Left ventricle myocardium inferior (tissue), 1 donor: Measurements from ENCODE around the gene TBX15. TPM values are rescaled to one million over a fixed set of nuclear protein-coding genes. Genes with fewer than 3 reads are reported as not detected.
"Not testable (repeated sequence)": the region's sequence is repeated elsewhere in the genome, so short reads cannot be mapped to it uniquely, and the experiment has no call there.

Experiments
- DNase-seq: peaks from one replicate; pipeline ENCODE4 v3.0.0-alpha.2; 2020
- H3K27ac ChIP-seq: fragments of 200-600 bp; replicated peaks from 2 replicates; pipeline ENCODE4 v1.8.0; 2021
- H3K27me3 ChIP-seq: fragments of 200-600 bp; 2 replicates; pipeline ENCODE4 v1.8.0; 2021; ENCODE audit warnings: low read depth
- H3K36me3 ChIP-seq: fragments of 200-600 bp; 2 replicates; pipeline ENCODE4 v1.8.0; 2021
- H3K4me1 ChIP-seq: fragments of 200-600 bp; 2 replicates; pipeline ENCODE4 v1.8.0; 2021
- H3K4me3 ChIP-seq: fragments of 200-600 bp; 2 replicates; pipeline ENCODE4 v1.8.0; 2021; ENCODE audit warnings: mild to moderate bottlenecking, moderate library complexity
- H3K9me3 ChIP-seq: fragments of 200-600 bp; replicated peaks from 2 replicates; pipeline ENCODE4 v1.8.0; 2021
- CTCF ChIP-seq: fragments of 200-600 bp; IDR thresholded peaks from 2 replicates; pipeline ENCODE4 v1.8.0; 2021; ENCODE audit warnings: antibody characterized with exemption, mild to moderate bottlenecking, borderline replicate concordance
- intact Hi-C: fragments of 100-400 bp; cut with micrococcal nuclease; formaldehyde crosslinking; loops from one replicate; pipeline ENCODE4 v1.11.0; 2022
- total RNA-seq: library from RNA; stranded (reverse); fragmentation: NEBNext Ultra II Directional; extraction: Animal tissue kit (Norgen Biotek cat#: 25700); gene quantifications from one replicate; pipeline ENCODE4 v1.2.1, GENCODE V29; 2021
- donor health status: DM: no; HTN: yes; CAD: no; lungs with severe emphysema.

The TBX15 gene
- total RNA-seq, 1 donor from 2014 or later, result 0.63 TPM

- no peak for DNase-seq
- Histone ChIP-seq H3K4me1 (no peaks in the 10 kb centered on the region), H3K36me3 (no peaks in the 10 kb centered on the region), H3K4me3 (no peak overlapping the region), H3K9me3 (no peaks in the 10 kb centered on the region), H3K27ac (no peak overlapping the region), H3K27me3 (peaks cover 47% of the 10 kb centered on the region)
- intact Hi-C loops, result no loop called here
- TF ChIP-seq CTCF, result no peak
Measured at GRCh38 chr1:118958937-118959631, 29.1 kb downstream of the TBX15 start.

DNA sequence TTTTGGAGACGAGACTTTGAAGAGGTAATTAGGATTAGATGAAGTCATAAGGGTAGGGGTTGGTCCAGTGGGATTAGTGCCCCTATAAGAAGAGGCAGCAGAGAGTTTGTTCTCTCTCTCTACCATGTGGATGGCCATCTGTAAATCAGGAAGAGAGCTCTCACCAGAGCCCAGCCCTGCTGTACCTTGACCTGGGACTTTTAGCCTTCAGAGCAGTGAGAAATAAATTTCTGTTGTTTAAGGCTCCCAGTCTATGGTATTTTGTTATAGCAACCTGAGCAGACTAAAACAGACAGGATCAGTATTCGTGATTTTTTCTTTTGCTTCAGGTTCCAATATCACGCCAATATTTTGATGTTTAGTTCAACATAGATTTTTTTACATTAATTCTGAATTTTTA, 30.0 kb downstream of the TBX15 start:
- no peak overlapping the region for H3K4me3 ChIP-seq
- DNase-seq, result no peak
- H3K27me3 ChIP-seq, result peaks cover 44% of the 10 kb centered on the region
- no peaks in the 10 kb centered on the region for H3K36me3 ChIP-seq
- TF ChIP-seq CTCF, result no peak
- no peak overlapping the region for H3K27ac ChIP-seq
- no peaks in the 10 kb centered on the region for H3K4me1 ChIP-seq
- H3K9me3 ChIP-seq, result no peaks in the 10 kb centered on the region
- intact Hi-C loops, result no loop called here

DNA sequence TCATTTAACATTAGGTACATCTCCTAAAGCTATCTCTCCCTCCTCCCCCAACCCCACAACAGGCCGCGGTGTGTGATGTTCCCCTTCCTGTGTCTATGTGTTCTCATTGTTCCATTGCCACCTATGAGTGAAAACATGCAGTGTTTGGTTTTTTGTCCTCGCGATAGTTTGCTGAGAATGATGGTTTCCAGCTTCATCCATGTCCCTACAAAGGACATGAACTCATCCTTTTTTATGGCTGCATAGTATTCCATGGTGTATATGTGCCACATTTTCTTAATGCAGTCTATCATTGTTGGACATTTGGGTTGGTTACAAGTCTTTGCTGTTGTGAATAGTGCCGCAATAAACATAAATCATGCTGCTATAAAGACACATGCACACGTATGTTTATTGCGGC, 30.6 kb downstream of the TBX15 start:
- H3K4me1 ChIP-seq, H3K27ac ChIP-seq, H3K36me3 ChIP-seq, H3K4me3 ChIP-seq, H3K9me3 ChIP-seq, intact Hi-C loops, DNase-seq: not testable (repeated sequence)
- H3K27me3 ChIP-seq, result peaks cover 40% of the 10 kb centered on the region

DNA sequence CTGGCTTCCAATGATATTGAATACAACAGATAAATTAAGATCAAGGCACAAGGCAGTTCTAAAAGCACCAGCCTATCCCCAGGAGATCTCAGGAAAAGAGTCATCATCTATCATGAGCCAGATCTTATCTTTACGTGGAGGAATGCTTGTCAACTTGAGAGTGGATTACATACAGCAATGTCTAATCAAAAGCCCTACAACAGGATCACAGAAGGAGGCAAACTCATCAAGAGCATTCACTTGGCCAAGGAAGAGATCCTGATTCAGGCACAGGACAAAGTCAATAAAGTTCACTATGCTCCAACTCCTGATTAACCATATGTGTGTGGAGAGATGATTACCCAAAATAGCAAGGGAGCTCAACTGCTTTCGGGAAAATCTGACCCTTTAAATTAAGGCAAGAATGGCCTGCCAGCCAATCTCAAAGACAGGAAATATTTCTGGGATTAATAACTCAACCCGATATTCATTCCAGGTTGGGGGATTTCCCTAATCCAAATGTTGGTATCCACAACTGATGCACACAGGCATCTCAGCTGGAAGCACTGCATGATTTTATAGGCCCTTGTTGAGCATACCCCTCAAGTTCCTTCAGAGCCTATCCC, 33.7 kb downstream of the TBX15 start:
- DNase-seq, result no peak
- intact Hi-C loops, result no loop called here
- Histone ChIP-seq H3K27ac (no peak overlapping the region), H3K27me3 (peaks cover 10% of the 10 kb centered on the region), H3K36me3 (no peaks in the 10 kb centered on the region), H3K4me3 (no peak overlapping the region), H3K9me3 (no peaks in the 10 kb centered on the region), H3K4me1 (no peaks in the 10 kb centered on the region)
- TF ChIP-seq CTCF, result no peak

GRCh38 chr1:118951270-118951936, 36.7 kb downstream of the TBX15 start:
- intact Hi-C loops, result no loop called here
- TF ChIP-seq CTCF, result no peak
- H3K4me3 ChIP-seq, result no peak overlapping the region
- H3K9me3 ChIP-seq, result no peaks in the 10 kb centered on the region
- no peaks in the 10 kb centered on the region for H3K27me3 ChIP-seq
- no peaks in the 10 kb centered on the region for H3K4me1 ChIP-seq
- H3K27ac ChIP-seq, result no peak overlapping the region
- H3K36me3 ChIP-seq, result no peaks in the 10 kb centered on the region
- DNase-seq, result no peak

- TF ChIP-seq CTCF, result no peak
- Histone ChIP-seq H3K4me1 (no peaks in the 10 kb centered on the region), H3K27me3 (no peaks in the 10 kb centered on the region), H3K36me3 (no peaks in the 10 kb centered on the region), H3K27ac (no peak overlapping the region), H3K9me3 (no peaks in the 10 kb centered on the region), H3K4me3 (no peak overlapping the region)
- no peak for DNase-seq
- intact Hi-C loops, result no loop called here
Measured at GRCh38 chr1:118949315-118949714, 38.8 kb downstream of the TBX15 start.
